Gastrocnemius medialis (tissue), 4 donors: ENCODE measurements around the gene FCRL3.

Source experiments
- CTCF ChIP-seq, 5 experiments: fragments of 450-650 bp in 3 of 5; fragments of 200-600 bp in 2 of 5; sonication (generic) in 2 of 5; IDR thresholded peaks in 4 of 5; conservative IDR thresholded peaks in 1 of 5; 1 replicate in 4 of 5; 2 replicates in 1 of 5; pipeline ENCODE4 v1.5.1; 2016 to 2019; ENCODE audit warnings: antibody characterized with exemption in 5 of 5, mild to moderate bottlenecking in 3 of 5, moderate library complexity in 3 of 5
- POLR2A ChIP-seq, 2 donors: fragments of 450-650 bp; IDR thresholded peaks; one replicate each; pipeline ENCODE4 v1.6.1; 2017; ENCODE audit warnings: antibody characterized with exemption in 2 of 2, mild to moderate bottlenecking in 2 of 2, moderate library complexity in 2 of 2

- TF ChIP-seq CTCF (IDR thresholded peaks at IDR 0.05 in 4 of 5, conservative IDR thresholded peaks at IDR 0.05 in 1 of 5) (no peak), POLR2A (IDR thresholded peaks at IDR 0.05) (no peak)
Observed at GRCh38 chr1:157671895-157672294, 28.7 kb downstream of the FCRL3 start.
